Measurements from ENCODE around the gene SEC23B.

DNA sequence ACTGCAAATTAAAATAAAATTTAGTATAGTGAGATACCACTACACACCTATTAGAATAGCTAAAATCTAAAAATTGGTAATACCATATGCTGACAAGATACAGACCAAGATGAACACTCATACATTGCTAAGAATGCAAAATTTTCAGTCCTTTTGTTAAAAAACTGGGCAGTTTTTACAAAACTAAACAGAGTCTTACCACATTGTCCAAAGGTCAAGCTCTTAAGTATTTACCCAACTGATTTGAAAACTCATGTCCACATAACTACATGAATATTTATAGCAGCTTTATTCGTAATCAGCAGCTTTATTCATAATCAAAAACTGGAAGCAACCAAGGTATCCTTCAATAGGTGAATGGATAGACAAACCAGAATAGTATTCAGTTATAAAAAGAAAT, 30.5 kb upstream of the SEC23B start:
- TF ChIP-seq, protein P1, sequence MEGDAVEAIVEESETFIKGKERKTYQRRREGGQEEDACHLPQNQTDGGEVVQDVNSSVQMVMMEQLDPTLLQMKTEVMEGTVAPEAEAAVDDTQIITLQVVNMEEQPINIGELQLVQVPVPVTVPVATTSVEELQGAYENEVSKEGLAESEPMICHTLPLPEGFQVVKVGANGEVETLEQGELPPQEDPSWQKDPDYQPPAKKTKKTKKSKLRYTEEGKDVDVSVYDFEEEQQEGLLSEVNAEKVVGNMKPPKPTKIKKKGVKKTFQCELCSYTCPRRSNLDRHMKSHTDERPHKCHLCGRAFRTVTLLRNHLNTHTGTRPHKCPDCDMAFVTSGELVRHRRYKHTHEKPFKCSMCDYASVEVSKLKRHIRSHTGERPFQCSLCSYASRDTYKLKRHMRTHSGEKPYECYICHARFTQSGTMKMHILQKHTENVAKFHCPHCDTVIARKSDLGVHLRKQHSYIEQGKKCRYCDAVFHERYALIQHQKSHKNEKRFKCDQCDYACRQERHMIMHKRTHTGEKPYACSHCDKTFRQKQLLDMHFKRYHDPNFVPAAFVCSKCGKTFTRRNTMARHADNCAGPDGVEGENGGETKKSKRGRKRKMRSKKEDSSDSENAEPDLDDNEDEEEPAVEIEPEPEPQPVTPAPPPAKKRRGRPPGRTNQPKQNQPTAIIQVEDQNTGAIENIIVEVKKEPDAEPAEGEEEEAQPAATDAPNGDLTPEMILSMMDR (IDR thresholded peaks at IDR 0.05; ENCODE audit: low read length) = no peak
- TF ChIP-seq EZH2 (IDR thresholded peaks at IDR 0.05; ENCODE audit: borderline replicate concordance, low read length) = no peak
